Right cardiac atrium (tissue), 5 donors: Measurements from ENCODE around the gene HTRA2. TPM values are rescaled to one million over a fixed set of nuclear protein-coding genes. Genes with fewer than 3 reads are reported as not detected.
A peak's percentile ranks its signal among the peaks of the same experiment; 100 is the strongest.
"Not testable (repeated sequence)": the region's sequence is repeated elsewhere in the genome, so short reads cannot be mapped to it uniquely, and the experiment has no call there.

Source experiments
- ATAC-seq, 2 donors: fragments of 200-7000 bp; cut with Tn5 transposase; one replicate each; pipeline versions ENCODE4 v1.8.0 to v1.9.1; 2020; ENCODE audit warnings: moderate library complexity in 2 of 2, mild to moderate bottlenecking in 1 of 2
- DNase-seq, 3 donors: peaks; one replicate each; pipeline ENCODE4 v3.0.0-alpha.2; 2020
- H3K27ac ChIP-seq: one replicate; pipeline ENCODE4 v1.5.1; 2013; ENCODE audit warnings: mild to moderate bottlenecking, low read length, control low read depth, moderate library complexity
- H3K27me3 ChIP-seq: one replicate; pipeline ENCODE4 v1.6.1; 2013; ENCODE audit not compliant: control insufficient read depth, insufficient read depth
- H3K4me1 ChIP-seq: one replicate; pipeline ENCODE4 v1.6.1; 2013; ENCODE audit warnings: low read length; ENCODE audit not compliant: control insufficient read depth, insufficient read depth
- H3K4me3 ChIP-seq: one replicate; pipeline ENCODE4 v1.5.1; 2013; ENCODE audit warnings: low read length, control low read depth
- H3K9me3 ChIP-seq: one replicate; pipeline ENCODE4 v1.6.1; 2013; ENCODE audit warnings: low read length; ENCODE audit not compliant: control insufficient read depth
- WGBS: extraction: QIAGEN DNeasy Blood & Tissue Kit; methylation state at CpG from one replicate; pipeline ENCODE4 v1.1.7; 2013; 5-methylcytosine and 5-hydroxymethylcytosine counted together
- intact Hi-C, 4 donors: fragments of 100-400 bp; cut with DNase I; formaldehyde crosslinking; loops; one replicate each; pipeline versions ENCODE4 v1.11.0 to v1.14.0; 2022 to 2023
- long read RNA-seq, 4 donors: library from polyadenylated mRNA; unstranded; transcript quantifications; one replicate each; pipeline ENCODE4 v2.0.0, GENCODE V29; 2020 to 2021
- polyA plus RNA-seq: library from polyadenylated mRNA; stranded (reverse); fragments of 200-250 nt; gene quantifications from one replicate; pipeline ENCODE4 v1.2.3, GENCODE V29; 2013
- total RNA-seq, 4 donors: library from RNA; stranded (reverse); fragmentation: NEBNext Ultra II Directional; extraction: Animal tissue kit (Norgen Biotek cat#: 25700); gene quantifications; one replicate each; pipeline ENCODE4 v1.2.1, GENCODE V29; 2021
- donor health status: healthy with polysubstance abuse.
- donor health status: DM: no; HTN: yes; CAD: no.
- donor health status: DM: no; HTN: no; CAD: no.
- donor health status: DM: no; HTN: yes; CAD: no; lungs with severe emphysema.
- donor health status: DM: yes; HTN: yes; CAD: no.

The HTRA2 gene
- total RNA-seq: 10 to 100 TPM; 26.3 to 31.2 (median 28.9) TPM
- 27.8 TPM for polyA plus RNA-seq
- long read RNA-seq, donor 1, transcript HTRA2-205 (3 exons, 745 nt): minor isoform, 6 of 78 reads
- long read RNA-seq, donor 1, transcript HTRA2-201 (8 exons, 2,370 nt): major isoform, 62 of 78 reads
- long read RNA-seq, donor 1, partial matches to known transcripts: 3 of 78 reads
- long read RNA-seq, donor 1, other reads (novel, unspliced or antisense): 6 of 78 reads
- long read RNA-seq, donor 2, transcript HTRA2-201 (8 exons, 2,370 nt): major isoform, 27 of 40 reads
- long read RNA-seq, donor 2, partial matches to known transcripts: 5 of 40 reads
- long read RNA-seq, donor 2, other reads (novel, unspliced or antisense): 5 of 40 reads
- long read RNA-seq, donor 3, transcript HTRA2-205 (3 exons, 745 nt): minor isoform, 10 of 112 reads
- long read RNA-seq, donor 3, transcript HTRA2-201 (8 exons, 2,370 nt): major isoform, 85 of 112 reads
- long read RNA-seq, donor 3, partial matches to known transcripts: 3 of 112 reads
- long read RNA-seq, donor 3, other reads (novel, unspliced or antisense): 12 of 112 reads
- long read RNA-seq, donor 4, transcript HTRA2-201 (8 exons, 2,370 nt): major isoform, 18 of 28 reads
- long read RNA-seq, donor 4, partial matches to known transcripts: 2 of 28 reads
- long read RNA-seq, donor 4, other reads (novel, unspliced or antisense): 5 of 28 reads

- intact Hi-C loops: loop anchor here in 2 of 4 donors (2.0 to 10.0 kb wide), 2 partner anchors 47 to 55 kb away; partner anchors contain the start of genes CCDC142 (in 1 of the 2) and TTC31 (in 1 of the 2)
- H3K27ac ChIP-seq: peak within 1 kb of the TSS; percentile 85
- H3K4me3 ChIP-seq: peak within 1 kb of the TSS; percentile 92
- under 1% methylated on average over 87 of the region's 87 CpGs for WGBS
- peak; percentile 97 for ATAC-seq
- H3K27me3 ChIP-seq: no peaks in the 10 kb centered on the region
- DNase-seq: peak; percentile 99
- H3K4me1 ChIP-seq: peaks cover 3% of the 10 kb centered on the region
- H3K9me3 ChIP-seq: no peaks in the 10 kb centered on the region
Measured at GRCh38 chr2:74529357-74530238, at the start of gene HTRA2, which contains the start of gene AUP1. Gene HTRA2, plus strand, starts transcription at chr2:74529933. Its CDS starts 74 bp downstream, at chr2:74530007. Gene AUP1, minus strand, starts transcription at chr2:74529706. Its CDS starts 77 bp downstream, at chr2:74529629.

- Histone ChIP-seq H3K27ac (no peak overlapping the region), H3K4me3 (peak overlapping the region; percentile 61), H3K27me3 (no peaks in the 10 kb centered on the region), H3K9me3 (no peaks in the 10 kb centered on the region), H3K4me1 (peaks cover 7% of the 10 kb centered on the region)
- WGBS: 46% methylated on average over 3 of the region's 3 CpGs
- DNase-seq (no peak), ATAC-seq (no peak)
- intact Hi-C loops: loop anchor here in 1 of 4 donors (5.0 kb wide), 1 partner anchor 106 kb away; no protein-coding TSS in a partner anchor
Measured at GRCh38 chr2:74481431-74481830, 48.3 kb upstream of the HTRA2 start.

GRCh38 chr2:74481961-74482800, 47.6 kb upstream of the HTRA2 start:
- under 1% methylated on average over 80 of the region's 80 CpGs for WGBS
- Histone ChIP-seq H3K4me1 (peaks cover 7% of the 10 kb centered on the region), H3K9me3 (no peaks in the 10 kb centered on the region), H3K4me3 (peak overlapping the region; percentile 61), H3K27me3 (no peaks in the 10 kb centered on the region), H3K27ac (peak overlapping the region; percentile 85)
- intact Hi-C loops: loop anchor here in 3 of 4 donors (2.0 to 5.0 kb wide), 4 partner anchors 47 to 107 kb away; partner anchors contain the start of genes AUP1 (in 1 of the 3) and HTRA2 (in 1 of the 3)
- ATAC-seq (peak; percentile 66 to 82), DNase-seq (peak; percentile 71 to 89 (median 72))

- Histone ChIP-seq H3K27me3 (no peaks in the 10 kb centered on the region), H3K27ac (peak within 1 kb of the TSS; percentile 89), H3K4me3 (peak within 1 kb of the TSS; percentile 61), H3K9me3 (no peaks in the 10 kb centered on the region), H3K4me1 (peaks cover 7% of the 10 kb centered on the region)
- peak; percentile 96 to 99 (median 97) for DNase-seq
- intact Hi-C loops: loop anchor here in 3 of 4 donors (2.0 to 5.0 kb wide), 4 partner anchors 46 to 106 kb away; partner anchors contain the start of genes AUP1 (in 1 of the 3) and HTRA2 (in 1 of the 3)
- WGBS: under 1% methylated on average over 50 of the region's 50 CpGs
- ATAC-seq: peak; percentile 98 to 99
Measured at GRCh38 chr2:74482801-74483674, 46.7 kb upstream of the HTRA2 start, which contains the start of the genes CCDC142 and TTC31. Gene CCDC142, minus strand, starts transcription at chr2:74482998. Its CDS starts 161 bp downstream, at chr2:74482837. Gene TTC31, plus strand, starts transcription at chr2:74483081. Its CDS starts 15 bp downstream, at chr2:74483096.

GRCh38 chr2:74483675-74484164, 46.0 kb upstream of the HTRA2 start:
- WGBS: 81% methylated on average over 19 of the region's 19 CpGs
- peak overlapping the region; percentile 89 for H3K27ac ChIP-seq
- H3K4me1 ChIP-seq, H3K27me3 ChIP-seq, H3K9me3 ChIP-seq, ATAC-seq: not testable (repeated sequence)
- H3K4me3 ChIP-seq: peak overlapping the region; percentile 61
- DNase-seq: peak in 1 of 3 donors; percentile 33
- intact Hi-C loops: loop anchor here in 3 of 4 donors (2.0 to 5.0 kb wide), 4 partner anchors 45 to 105 kb away; partner anchors contain the start of genes AUP1 (in 1 of the 3) and HTRA2 (in 1 of the 3)

- 97% methylated on average over 2 of the region's 2 CpGs for WGBS
- DNase-seq: no peak
- H3K4me3 ChIP-seq: no peak overlapping the region
- no peak overlapping the region for H3K27ac ChIP-seq
- no peak for ATAC-seq
- H3K27me3 ChIP-seq: no peaks in the 10 kb centered on the region
- peaks cover 3% of the 10 kb centered on the region for H3K4me1 ChIP-seq
- intact Hi-C loops: no loop called here
- H3K9me3 ChIP-seq: no peaks in the 10 kb centered on the region
Measured at GRCh38 chr2:74486141-74486540, 43.6 kb upstream of the HTRA2 start.

- intact Hi-C loops: no loop called here
- no peaks in the 10 kb centered on the region for H3K9me3 ChIP-seq
- no peak overlapping the region for H3K4me3 ChIP-seq
- DNase-seq (peak in 1 of 3 donors; percentile 5), ATAC-seq (no peak)
- H3K4me1 ChIP-seq: no peaks in the 10 kb centered on the region
- no peaks in the 10 kb centered on the region for H3K27me3 ChIP-seq
- H3K27ac ChIP-seq: no peak overlapping the region
- WGBS: 90% methylated on average over 9 of the region's 9 CpGs
Measured at GRCh38 chr2:74488643-74489481, 40.9 kb upstream of the HTRA2 start.

GRCh38 chr2:74489906-74490305, 39.8 kb upstream of the HTRA2 start:
- H3K4me1 ChIP-seq: no peaks in the 10 kb centered on the region
- peak in 2 of 3 donors; percentile 4 to 5 for DNase-seq
- H3K4me3 ChIP-seq: no peak overlapping the region
- no peaks in the 10 kb centered on the region for H3K27me3 ChIP-seq
- no peak for ATAC-seq
- H3K9me3 ChIP-seq: no peaks in the 10 kb centered on the region
- intact Hi-C loops: no loop called here
- H3K27ac ChIP-seq: no peak overlapping the region
- 91% methylated on average over 9 of the region's 9 CpGs for WGBS
